DOHH2 (cell line): ENCODE measurements around the gene HINT1.

Source experiments
- CTCF ChIP-seq: fragments of 200-600 bp; sonication (generic); IDR thresholded peaks from one replicate; pipeline ENCODE4 v1.5.1; 2014; ENCODE audit warnings: antibody characterized with exemption, mild to moderate bottlenecking, low read depth, low read length; ENCODE audit not compliant: poor library complexity, severe bottlenecking
- EZH2phosphoT487 ChIP-seq: fragments of 200-600 bp; sonication (generic); IDR thresholded peaks from 2 replicates; pipeline ENCODE4 v1.6.1; 2017; ENCODE audit warnings: borderline replicate concordance, mild to moderate bottlenecking, antibody characterized with exemption, low read length, moderate library complexity, mixed read lengths

- TF ChIP-seq CTCF (no peak), EZH2phosphoT487 (no peak)
Measured at GRCh38 chr5:131151216-131151615, 13.8 kb downstream of the HINT1 start.
